ENCODE results near the gene MYO16.

DNA sequence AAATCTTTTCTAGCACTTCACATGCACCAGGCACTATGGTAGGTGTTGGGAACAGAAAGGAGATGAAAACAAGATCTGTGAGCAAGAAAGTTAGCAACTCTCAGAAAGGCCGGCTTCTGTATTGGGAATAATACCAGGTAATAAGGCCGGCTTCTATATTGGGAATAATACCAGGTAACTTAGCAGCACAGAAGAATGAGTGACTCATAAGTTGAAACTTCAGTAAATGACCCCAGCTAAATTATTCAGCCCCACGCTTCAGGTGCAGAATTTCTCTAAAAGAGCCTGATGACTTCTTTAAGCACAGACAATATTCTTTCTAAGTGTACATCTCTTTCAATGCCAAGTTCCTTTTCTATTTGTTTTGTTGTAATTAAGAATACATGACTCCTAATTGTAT, 151.3 kb downstream of the MYO16 start:
- TF ChIP-seq, protein P1, sequence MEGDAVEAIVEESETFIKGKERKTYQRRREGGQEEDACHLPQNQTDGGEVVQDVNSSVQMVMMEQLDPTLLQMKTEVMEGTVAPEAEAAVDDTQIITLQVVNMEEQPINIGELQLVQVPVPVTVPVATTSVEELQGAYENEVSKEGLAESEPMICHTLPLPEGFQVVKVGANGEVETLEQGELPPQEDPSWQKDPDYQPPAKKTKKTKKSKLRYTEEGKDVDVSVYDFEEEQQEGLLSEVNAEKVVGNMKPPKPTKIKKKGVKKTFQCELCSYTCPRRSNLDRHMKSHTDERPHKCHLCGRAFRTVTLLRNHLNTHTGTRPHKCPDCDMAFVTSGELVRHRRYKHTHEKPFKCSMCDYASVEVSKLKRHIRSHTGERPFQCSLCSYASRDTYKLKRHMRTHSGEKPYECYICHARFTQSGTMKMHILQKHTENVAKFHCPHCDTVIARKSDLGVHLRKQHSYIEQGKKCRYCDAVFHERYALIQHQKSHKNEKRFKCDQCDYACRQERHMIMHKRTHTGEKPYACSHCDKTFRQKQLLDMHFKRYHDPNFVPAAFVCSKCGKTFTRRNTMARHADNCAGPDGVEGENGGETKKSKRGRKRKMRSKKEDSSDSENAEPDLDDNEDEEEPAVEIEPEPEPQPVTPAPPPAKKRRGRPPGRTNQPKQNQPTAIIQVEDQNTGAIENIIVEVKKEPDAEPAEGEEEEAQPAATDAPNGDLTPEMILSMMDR (conservative IDR thresholded peaks at IDR 0.05) = no peak
- TF ChIP-seq ZFX (IDR thresholded peaks at IDR 0.05) = no peak

Measured in C4-2B (cell line).